Glutamatergic neuron (in vitro differentiated cells): ENCODE results near the gene TMBIM6. TPM values are rescaled to one million over a fixed set of nuclear protein-coding genes. Genes with fewer than 3 reads are reported as not detected.

Experiments
- DNase-seq: peaks from one replicate; pipeline ENCODE4 v3.0.0; 2022
- H3K27ac Mint-ChIP-seq: one replicate; pipeline ENCODE4 v1.8.0; 2020; ENCODE audit warnings: mild to moderate bottlenecking, mixed read lengths, inconsistent platforms; ENCODE audit not compliant: unreplicated experiment
- H3K27me3 Mint-ChIP-seq: one replicate; pipeline ENCODE4 v1.8.0; 2020; ENCODE audit warnings: mild to moderate bottlenecking, moderate library complexity, mixed read lengths, inconsistent platforms; ENCODE audit not compliant: unreplicated experiment
- H3K36me3 Mint-ChIP-seq: one replicate; pipeline ENCODE4 v1.8.0; 2020; ENCODE audit warnings: mild to moderate bottlenecking, mixed read lengths, inconsistent platforms; ENCODE audit not compliant: unreplicated experiment
- H3K4me1 Mint-ChIP-seq: one replicate; pipeline ENCODE4 v1.8.0; 2020; ENCODE audit warnings: mild to moderate bottlenecking, low read depth, mixed read lengths, inconsistent platforms; ENCODE audit not compliant: unreplicated experiment
- H3K4me3 Mint-ChIP-seq: one replicate; pipeline ENCODE4 v1.8.0; 2020; ENCODE audit warnings: mild to moderate bottlenecking, mixed read lengths, inconsistent platforms; ENCODE audit not compliant: unreplicated experiment
- H3K9me3 Mint-ChIP-seq: one replicate; pipeline ENCODE4 v1.8.0; 2020; ENCODE audit warnings: mild to moderate bottlenecking, moderate library complexity, mixed read lengths, inconsistent platforms; ENCODE audit not compliant: unreplicated experiment
- total RNA-seq: library from RNA; stranded (reverse); fragmentation: NEBNext Ultra II Directional; extraction: Animal tissue kit (Norgen Biotek cat#: 25700); gene quantifications from one replicate; pipeline ENCODE4 v1.2.1, GENCODE V29; 2021; ENCODE audit not compliant: unreplicated experiment
- TF ChIP-seq, protein P1 (sequence below): fragments of 200-600 bp; sonication (generic); IDR thresholded peaks from one replicate; pipeline ENCODE4 v1.5.0; 2021; ENCODE audit not compliant: partially characterized antibody, unreplicated experiment

Gene TMBIM6
- total RNA-seq, 1 donor from 2014 or later, result 278 TPM

DNA sequence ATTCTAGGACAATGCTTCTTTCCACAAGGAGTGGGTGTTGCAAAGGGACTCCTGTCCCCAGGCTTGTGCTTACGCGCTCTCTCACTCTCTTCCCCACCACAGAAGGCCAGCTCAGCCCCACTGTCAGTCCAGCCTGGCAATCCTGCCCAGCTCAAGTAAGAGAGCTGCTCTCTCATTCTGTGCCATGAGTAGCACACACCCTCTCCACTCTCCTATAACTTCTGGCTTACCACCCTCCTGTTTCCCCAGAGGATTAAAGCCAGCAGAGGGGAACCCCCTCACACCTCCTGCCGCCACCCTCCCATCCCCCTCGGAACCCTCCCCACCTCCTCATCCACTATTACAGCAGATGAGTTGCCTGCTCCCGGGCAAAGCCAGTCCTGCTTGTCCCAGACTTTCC, 69.8 kb downstream of the TMBIM6 start:
- Mint-ChIP-seq H3K27ac (peak overlapping the region; percentile 70), H3K4me3 (no peak overlapping the region)
- no peak for DNase-seq

DNA sequence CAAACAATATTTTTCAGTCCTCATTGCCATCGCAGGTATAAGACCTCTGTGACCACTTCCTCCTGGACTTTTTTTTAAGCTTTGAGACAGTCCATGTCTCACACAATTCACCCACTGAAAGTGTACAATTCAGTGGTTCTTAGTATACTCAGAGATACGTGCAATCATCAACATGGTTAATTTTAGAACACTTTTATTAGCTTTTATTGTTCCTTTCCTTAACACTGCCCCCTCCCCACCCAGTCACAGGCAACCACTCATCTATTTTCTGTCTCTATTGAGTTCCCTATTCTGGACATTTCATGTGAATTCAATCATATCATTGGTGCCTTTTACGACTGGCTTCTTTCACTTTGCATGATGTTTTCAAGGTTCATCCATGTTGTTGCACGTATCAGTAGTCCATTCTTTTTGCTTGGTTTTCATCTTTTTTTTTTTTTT, 70.6 kb downstream of the TMBIM6 start:
- TF ChIP-seq, protein P1, sequence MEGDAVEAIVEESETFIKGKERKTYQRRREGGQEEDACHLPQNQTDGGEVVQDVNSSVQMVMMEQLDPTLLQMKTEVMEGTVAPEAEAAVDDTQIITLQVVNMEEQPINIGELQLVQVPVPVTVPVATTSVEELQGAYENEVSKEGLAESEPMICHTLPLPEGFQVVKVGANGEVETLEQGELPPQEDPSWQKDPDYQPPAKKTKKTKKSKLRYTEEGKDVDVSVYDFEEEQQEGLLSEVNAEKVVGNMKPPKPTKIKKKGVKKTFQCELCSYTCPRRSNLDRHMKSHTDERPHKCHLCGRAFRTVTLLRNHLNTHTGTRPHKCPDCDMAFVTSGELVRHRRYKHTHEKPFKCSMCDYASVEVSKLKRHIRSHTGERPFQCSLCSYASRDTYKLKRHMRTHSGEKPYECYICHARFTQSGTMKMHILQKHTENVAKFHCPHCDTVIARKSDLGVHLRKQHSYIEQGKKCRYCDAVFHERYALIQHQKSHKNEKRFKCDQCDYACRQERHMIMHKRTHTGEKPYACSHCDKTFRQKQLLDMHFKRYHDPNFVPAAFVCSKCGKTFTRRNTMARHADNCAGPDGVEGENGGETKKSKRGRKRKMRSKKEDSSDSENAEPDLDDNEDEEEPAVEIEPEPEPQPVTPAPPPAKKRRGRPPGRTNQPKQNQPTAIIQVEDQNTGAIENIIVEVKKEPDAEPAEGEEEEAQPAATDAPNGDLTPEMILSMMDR, result no peak
- no peaks in the 10 kb centered on the region for H3K36me3 Mint-ChIP-seq
- peaks cover 38% of the 10 kb centered on the region for H3K4me1 Mint-ChIP-seq
- H3K9me3 Mint-ChIP-seq, result peaks cover 1% of the 10 kb centered on the region
- H3K27me3 Mint-ChIP-seq, result peaks cover 9% of the 10 kb centered on the region
- DNase-seq, result no peak
- H3K4me3 Mint-ChIP-seq, result peak overlapping the region; percentile 13
- H3K27ac Mint-ChIP-seq, result peak overlapping the region; percentile 70

More for the DNA sequence above, 69.8 kb downstream of the TMBIM6 start:
- H3K27me3 Mint-ChIP-seq, result peaks cover 9% of the 10 kb centered on the region
- peaks cover 1% of the 10 kb centered on the region for H3K9me3 Mint-ChIP-seq
- H3K36me3 Mint-ChIP-seq, result no peaks in the 10 kb centered on the region
- TF ChIP-seq, protein P1, result no peak
- H3K4me1 Mint-ChIP-seq, result peaks cover 41% of the 10 kb centered on the region

DNA sequence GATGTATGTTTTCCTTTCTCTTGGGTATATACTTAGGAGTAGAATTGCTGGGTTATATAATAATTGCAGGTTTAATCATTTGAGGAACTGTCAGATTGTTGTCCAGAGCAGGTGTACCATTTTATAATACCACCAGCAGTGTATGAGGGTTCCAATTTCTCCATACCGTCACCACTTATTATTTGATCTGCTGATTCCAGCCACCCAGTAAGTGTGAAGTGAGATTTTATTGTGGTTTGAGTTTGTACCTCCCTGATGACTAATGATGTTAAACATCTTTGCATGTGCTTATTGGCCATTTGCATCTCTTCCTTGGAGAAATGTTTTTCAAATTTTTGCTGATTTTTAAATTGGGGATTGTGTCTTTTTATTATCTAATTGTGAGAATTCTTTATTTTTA, 71.8 kb downstream of the TMBIM6 start:
- no peak overlapping the region for H3K27ac Mint-ChIP-seq
- H3K9me3 Mint-ChIP-seq, result no peaks in the 10 kb centered on the region
- no peaks in the 10 kb centered on the region for H3K36me3 Mint-ChIP-seq
- DNase-seq, result no peak
- TF ChIP-seq, protein P1, result no peak
- H3K27me3 Mint-ChIP-seq, result peaks cover 8% of the 10 kb centered on the region
- H3K4me1 Mint-ChIP-seq, result peaks cover 30% of the 10 kb centered on the region
- no peak overlapping the region for H3K4me3 Mint-ChIP-seq

Other genes with a start within 250 kb of the TMBIM6 start
- 5.9 TPM for gene KCNH3, start 202.5 kb upstream of the TMBIM6 start, total RNA-seq
- 103 TPM for gene MCRS1, start 173.4 kb upstream of the TMBIM6 start, total RNA-seq
- not detected for gene FAM186B, start 135.9 kb upstream of the TMBIM6 start, total RNA-seq
- 26.4 TPM for gene PRPF40B, start 118.0 kb upstream of the TMBIM6 start, total RNA-seq
- 13.7 TPM for gene FMNL3, start 34.2 kb upstream of the TMBIM6 start, total RNA-seq
- gene NCKAP5L, start 86.9 kb downstream of the TMBIM6 start, total RNA-seq, result 64.3 TPM
- gene BCDIN3D, start 101.5 kb downstream of the TMBIM6 start, total RNA-seq, result 5.9 TPM
- gene FAIM2, start 162.3 kb downstream of the TMBIM6 start, total RNA-seq, result 3.5 TPM
- gene AQP2, start 209.2 kb downstream of the TMBIM6 start, total RNA-seq, result not detected
- gene AQP5, start 220.3 kb downstream of the TMBIM6 start, total RNA-seq, result not detected
- gene AQP6, start 231.4 kb downstream of the TMBIM6 start, total RNA-seq, result 0.37 TPM